HPDE6-E6E7 (cell line): ENCODE measurements around the gene IFT88.

Experiments used
- DNase-seq: peaks from one replicate; pipeline ENCODE4 v3.0.0; 2011; ENCODE audit warnings: missing footprints; ENCODE audit errors: extremely low spot score

The IFT88 gene, protein sequence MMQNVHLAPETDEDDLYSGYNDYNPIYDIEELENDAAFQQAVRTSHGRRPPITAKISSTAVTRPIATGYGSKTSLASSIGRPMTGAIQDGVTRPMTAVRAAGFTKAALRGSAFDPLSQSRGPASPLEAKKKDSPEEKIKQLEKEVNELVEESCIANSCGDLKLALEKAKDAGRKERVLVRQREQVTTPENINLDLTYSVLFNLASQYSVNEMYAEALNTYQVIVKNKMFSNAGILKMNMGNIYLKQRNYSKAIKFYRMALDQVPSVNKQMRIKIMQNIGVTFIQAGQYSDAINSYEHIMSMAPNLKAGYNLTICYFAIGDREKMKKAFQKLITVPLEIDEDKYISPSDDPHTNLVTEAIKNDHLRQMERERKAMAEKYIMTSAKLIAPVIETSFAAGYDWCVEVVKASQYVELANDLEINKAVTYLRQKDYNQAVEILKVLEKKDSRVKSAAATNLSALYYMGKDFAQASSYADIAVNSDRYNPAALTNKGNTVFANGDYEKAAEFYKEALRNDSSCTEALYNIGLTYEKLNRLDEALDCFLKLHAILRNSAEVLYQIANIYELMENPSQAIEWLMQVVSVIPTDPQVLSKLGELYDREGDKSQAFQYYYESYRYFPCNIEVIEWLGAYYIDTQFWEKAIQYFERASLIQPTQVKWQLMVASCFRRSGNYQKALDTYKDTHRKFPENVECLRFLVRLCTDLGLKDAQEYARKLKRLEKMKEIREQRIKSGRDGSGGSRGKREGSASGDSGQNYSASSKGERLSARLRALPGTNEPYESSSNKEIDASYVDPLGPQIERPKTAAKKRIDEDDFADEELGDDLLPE

DNA sequence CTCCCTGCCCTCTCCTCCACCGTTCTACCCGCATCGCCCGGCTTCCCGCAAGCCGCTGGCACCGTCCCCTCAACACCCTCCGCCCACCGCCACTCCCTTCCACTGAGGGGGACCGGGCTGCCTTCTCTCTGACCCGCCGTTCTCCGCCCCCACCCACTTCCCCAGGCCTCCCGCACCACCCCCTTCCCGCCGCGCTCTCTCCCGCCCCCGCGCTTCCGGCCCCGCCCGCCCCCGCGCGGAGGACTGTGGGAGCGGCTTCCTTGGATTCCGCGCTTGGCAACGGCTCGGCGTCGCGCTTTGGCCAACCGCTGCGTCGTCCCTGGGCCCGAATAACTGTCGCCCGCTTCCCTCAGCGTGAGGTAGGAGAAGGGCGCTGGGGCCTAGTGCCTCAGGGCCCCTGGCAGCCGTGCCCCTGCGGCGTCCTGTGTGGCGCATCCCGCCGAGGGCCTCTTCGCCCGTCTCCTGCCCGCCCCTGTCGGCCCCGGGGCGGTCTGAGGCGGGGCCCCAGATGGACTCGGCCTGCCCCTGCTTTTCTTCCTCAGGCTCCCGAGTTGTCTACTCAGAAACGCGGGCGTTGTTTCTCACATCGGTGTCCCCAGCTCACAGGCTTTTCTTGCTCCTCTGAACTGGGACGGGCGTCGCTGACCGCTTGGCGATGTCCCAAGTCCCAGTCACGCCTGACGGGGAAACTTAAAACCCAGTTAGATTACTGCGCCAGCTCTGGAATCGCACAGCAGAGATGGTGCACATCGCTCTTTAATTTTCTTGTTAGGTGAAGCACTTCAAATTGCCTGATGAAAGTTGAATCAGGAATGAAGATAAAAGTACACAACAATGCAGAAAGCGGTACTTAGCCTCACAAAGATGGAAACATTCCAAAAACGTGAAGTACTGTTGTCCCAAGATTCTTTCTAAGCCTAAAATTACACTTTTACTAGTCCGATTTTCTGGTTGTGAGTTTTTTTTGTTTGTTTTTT lies at the start of gene IFT88:
Gene IFT88, plus strand, starts transcription at position 260 of the 977 bp plus-strand sequence. CDS start 7,229 bp downstream, outside the sequence.
- DNase-seq, result peak; percentile 34

DNA sequence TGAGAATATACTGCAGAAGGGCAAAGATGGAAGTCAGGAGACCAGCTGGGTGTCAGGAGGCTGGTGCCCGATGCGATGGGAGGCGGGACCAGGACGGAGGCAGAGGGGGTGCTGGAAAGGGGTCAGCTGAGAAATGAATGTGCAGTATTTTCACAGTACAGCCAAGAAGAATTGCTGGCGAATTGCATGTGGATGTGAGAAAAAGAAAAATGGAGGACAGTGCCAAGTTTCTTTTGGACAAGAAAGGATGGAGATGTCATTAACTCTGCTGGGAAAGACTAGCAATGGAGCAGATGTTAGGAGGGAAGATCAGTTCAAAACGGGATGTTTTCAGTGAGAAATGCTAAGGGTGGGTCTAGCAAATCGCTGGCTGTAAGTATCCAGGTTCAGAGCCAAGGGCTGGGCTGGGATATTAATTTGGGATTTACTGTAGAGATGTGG lies 48.3 kb upstream of the IFT88 start:
- DNase-seq, result no peak

DNA sequence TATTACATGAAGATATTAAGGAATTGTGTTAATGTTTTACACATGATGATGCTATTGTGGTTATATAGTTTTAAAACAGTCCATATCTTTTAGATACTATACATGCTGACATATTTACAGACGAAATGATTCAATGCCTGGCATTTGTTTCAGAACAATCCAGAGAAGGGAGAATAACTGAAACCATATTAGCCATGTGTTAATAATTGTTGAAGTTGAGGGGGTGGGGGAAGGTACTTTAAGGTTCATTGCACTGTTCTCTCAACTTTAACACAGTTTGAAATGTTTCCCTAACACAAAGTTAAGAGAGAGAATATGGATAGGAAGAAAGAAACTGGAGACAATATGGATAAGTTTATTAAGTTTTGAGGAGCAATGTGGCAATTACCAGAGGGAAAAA lies 47.1 kb upstream of the IFT88 start:
- DNase-seq, result no peak

DNA sequence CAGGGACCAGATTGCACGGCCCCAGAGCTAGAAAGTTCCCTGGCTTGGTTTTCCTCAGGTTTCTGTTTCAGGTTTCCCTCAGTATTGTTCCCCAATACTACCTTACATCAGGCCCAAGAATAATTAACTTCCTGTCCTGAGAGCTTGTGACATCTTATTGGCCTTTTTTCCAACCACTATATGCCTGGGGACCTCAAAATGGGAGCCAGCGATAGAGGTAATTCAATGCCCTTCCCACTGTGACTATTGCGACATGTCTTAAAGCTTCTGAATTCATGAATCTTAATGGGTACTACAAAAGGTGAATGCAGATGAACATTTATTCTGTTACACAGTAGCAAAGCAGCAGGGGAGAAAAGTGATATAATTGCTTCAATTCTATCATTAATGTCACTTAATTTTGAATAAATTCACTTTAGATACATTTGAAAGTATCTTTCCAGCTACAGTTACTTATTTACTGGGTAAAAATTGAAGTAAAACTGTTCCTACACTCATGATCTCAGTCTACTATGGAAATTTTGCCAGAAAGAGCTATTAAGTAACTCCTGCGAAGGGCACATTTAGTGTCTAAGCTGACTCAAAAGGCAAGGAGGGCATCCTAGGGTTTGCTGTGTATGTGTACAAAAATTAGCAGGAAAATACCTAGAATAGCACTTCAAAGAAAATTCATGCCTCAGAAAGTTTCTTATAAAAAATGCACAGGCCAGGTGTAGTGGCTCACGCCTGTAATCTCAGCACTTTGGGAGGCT lies 45.4 kb upstream of the IFT88 start:
- DNase-seq, result no peak

DNA sequence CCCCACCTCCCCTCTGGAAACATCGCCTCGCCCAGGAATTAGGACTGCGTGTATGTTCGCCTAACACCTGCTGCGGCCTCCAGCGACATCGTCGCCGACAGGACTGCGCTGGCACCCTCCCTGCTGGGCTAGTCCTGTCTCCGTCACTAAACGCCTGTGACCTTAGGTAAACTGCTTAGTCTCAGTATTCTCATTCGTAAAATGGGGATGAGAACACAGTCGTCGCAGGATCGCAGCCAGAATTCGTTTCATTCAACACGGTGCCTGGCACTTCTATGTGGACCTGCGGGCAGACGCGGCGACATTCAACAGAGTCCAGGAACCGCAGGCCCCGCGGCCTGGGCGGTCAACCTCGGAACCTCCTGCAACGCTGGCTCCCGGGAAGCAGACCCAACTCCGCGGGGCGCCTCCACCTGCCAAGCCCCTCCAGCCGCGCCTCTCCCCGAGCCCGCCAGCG lies 41.8 kb upstream of the IFT88 start:
- DNase-seq, result no peak

DNA sequence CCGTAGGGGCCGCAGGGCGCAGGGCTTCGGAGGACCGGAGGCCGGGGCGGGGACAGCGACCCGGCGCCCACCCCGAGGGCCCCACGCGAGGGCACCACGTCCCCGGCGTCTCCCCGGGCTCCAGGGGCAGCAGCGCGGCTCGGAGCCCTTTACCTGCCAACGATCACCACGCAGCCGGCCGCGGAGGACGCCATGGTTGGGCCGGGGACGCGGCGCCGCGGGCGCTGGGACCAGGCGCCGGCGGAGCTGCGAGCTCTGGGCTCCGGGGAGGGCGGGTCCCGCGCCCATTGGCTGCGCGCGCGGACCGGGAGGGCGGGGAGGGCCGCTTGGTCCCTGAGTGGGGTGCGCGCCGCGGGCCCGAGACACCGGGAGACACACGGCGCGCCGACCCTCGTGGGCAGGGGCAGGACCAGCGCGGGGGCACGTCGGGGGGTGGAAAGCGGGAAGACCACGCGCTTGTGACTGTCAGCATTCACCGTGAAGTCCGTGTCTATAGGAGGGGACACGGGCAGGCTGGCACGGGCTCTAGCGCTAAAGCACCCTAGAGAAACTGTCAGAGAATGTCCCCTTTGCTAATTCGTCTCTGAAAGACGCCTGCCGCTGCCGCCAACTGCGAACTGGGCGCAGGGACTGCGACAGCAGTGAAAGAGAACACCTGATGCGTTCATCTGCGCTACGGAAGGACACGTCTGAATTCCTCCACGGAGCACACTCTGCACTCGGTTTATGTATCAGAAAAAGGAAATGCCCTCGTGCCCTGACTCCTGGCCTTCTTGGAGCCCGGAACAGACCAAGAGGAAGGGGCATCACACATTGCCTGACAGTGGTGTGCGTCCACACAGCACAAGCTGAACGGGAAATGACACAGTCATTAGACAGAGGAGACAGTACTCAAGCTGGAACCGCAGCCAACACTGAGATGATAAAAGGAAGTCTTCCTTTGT lies 41.1 kb upstream of the IFT88 start, which contains the start of gene CRYL1:
Gene CRYL1, minus strand, starts transcription at position 257 of the 944 bp plus-strand sequence. Its CDS starts 63 bp downstream, at position 194.
- DNase-seq, result no peak

DNA sequence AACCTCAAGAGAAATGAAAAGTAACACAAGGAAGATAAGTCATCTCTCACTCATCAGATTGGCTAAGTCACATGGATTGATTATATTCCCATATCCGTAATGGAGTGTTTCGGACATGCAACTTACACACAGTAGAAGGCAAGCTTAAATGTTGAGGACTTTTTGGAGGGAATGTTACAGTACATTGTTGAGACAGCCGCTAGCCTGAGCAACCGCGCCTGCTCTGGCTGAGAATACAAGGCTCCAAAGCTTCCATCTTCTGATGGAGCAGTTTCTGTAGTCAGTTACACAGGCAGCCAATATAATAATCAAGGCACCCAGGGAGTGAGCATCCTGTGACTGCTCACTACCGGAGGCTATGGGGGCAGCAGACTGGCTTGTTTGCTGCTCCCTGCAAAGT lies 40.3 kb upstream of the IFT88 start:
- DNase-seq, result no peak

DNA sequence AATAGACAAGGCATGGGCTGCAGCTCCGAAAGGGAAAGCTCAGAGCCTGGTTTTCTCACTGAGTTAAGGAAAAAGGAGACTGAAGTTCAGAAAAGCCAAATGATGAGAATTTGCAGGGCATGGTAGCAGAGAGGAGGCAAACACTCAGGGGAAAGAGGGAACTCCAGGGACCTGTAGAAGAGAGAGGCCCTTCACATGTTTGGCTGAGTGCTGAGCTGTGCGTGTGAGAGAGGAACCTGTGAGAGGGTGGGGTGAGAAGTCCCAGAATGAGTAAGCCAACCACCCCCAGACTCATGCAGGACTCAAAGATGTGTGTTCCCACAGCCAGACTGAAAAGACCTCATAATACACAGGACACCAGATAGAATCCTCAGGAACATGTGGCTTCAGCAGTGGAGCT lies 38.5 kb upstream of the IFT88 start:
- DNase-seq, result no peak

DNA sequence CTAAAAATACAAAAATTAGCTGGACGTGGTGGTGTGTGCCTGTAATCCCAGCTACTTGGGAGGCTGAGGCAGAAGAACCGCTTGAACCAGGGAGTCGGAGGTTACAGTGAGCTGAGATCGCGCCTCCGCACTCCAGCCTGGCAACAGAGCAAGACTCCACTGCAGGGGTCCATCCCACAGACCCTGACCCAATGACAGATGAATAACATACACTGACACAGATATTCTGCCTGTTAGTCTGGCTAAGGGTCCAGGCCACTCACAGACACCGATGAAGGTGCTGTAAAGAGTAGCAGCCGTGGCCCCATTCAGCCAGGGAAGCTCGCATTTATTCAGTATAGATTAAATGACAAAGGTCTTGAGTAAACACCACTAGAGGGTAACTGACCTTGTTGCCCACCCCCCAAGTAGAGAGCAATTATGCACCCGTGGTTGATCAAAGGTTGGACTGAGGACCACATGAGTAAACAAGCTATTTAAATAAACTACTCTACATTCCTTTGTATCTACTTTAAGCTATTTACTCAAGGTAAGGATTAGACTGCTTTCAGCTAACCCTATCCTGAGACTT lies 32.8 kb upstream of the IFT88 start:
- DNase-seq, result no peak

DNA sequence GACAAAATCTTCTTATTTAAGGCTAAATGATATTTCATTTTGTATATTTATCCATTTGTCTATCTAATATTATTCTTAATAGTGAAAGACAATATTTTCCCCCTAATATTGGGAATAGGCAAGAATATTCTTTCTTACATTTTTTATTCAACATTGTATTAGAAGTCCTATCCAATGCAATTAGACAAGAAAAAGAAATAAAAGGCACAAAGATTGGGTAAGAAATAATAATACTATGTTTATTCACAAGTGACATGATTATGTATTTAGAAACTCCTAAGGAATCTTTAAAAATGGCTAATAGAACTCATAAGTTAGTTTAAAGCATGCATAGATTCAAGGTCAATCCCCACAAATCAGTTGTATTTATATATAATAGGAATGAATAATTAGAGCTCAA lies 30.0 kb upstream of the IFT88 start:
- DNase-seq, result no peak

DNA sequence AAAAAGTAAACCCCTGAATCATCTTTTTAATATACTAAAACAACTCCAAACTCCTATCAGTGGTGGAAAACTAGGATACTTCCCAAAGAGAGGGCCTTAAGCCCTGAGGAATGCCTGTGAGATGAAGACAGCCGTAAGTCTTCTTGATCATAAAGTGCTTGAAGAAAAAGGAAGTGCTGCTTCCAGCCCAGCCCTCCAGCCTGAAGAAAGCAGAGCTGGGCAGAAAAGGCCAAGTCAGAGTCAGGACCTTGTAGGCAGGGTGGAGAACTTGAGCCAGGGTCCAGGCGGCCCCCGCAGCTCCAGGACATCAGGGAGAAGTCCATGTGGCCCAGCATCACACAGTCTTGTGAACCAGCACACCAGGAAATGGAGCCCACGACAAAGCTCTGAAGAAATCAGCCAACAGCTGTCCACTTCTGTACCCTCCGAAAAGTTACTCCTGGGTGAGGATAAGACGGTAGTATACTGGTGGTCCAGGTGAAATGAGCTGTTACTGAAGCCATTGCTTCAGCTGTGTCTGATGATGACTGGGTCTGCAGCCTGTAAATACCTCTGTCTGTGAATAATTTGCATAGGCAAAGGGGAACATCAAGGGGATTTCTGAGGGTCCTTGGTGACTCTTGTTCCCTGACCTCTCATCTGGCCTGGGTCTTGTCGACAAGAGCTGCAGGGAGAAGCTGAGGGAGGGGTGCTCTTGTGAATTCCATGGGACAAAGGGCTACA lies 22.6 kb upstream of the IFT88 start:
- DNase-seq, result no peak

DNA sequence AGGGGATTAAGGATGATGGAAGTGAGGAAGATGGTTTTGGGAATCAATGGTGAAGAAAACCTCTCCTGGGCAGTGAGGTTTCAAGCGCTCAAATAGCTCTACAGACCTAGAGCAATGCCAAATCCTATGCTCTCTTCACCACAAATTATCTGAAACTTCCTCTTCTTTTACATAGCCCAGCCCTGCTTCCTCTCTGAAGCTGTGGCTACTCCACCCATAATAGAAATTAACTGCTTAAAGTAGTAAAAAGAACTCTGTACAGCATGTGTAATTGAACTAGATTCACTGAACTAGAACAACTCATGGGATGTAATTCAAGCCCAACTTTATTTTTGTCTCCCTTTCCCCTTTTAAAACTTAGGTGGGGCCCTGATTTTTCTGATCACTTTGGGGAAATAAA lies 20.4 kb upstream of the IFT88 start:
- DNase-seq, result no peak

DNA sequence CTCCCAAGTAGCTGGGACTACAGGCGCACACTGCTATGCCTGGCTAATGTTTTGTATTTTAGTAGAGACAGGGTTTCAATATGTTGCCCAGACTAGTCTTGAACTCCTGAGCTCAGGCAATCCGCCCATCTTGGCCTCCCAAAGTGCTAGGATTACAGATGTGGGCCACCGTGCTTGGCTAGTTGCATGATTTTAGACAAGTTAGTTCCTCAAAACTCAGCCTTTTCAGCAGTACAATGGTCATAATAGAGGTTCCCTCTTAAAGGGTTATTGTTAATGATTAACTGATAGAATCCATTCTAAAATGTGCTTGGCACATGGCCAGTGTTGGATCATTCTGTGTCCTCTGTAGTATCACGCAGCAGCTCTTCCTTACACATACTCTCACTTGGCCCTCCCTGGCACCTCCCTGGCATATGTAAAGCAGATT lies 19.5 kb upstream of the IFT88 start:
- DNase-seq, result no peak

DNA sequence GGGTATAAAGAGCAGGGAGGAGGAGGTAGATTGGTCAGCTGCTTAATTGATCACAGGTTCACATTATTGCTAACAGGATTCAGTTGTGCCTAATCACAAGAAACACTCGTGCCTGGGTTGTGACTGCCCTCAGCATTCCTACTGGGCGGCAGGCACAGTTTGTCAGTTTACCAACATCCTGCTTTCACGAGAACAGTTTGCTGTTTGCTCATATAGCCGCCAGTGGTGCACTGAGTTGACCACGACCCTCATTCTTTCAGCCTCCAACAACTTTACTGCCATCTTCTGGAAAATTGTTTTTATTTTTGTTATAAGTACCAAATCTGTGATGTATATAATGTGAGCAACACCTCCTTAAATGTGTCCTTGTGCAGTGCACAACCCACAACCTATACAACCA lies 16.2 kb upstream of the IFT88 start:
- DNase-seq, result no peak

DNA sequence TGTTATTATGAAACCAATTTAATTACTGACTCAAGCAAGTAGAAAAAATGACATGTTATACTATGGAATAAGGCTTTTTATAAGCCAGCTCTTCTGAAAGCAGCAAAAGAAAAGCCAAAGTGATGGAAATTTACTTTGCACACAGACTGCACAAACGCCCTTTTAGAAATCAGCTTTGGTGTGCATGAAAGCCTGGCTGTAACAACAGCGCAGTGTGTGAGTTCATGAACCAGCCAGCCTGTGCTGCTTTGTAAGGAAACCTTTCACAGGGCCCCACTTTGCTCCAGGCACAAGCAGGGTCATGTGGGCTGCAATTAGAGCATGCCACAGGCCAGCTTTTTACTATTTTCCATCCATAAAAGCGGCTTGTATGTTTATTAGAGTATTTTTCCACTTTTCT lies 13.6 kb upstream of the IFT88 start:
- no peak for DNase-seq

DNA sequence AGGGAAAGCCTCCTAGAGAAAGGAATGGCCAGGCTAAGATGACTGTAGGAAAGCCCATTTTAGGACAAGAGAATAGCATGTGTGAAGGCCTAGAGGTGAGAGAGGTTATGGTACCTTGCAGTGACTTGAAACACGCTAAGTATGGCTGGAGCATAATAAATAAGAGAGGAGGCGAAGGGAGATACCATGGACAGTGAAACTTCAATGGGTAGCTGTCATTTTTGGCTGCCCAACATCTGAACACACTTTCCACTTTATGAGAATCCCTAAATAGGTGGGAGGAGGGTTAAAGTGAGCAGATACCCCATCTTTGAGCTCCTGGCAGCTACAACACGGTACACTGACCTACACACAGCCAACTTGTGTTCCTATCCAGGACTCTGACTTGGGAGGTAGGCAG lies 8.0 kb upstream of the IFT88 start:
- DNase-seq, result no peak

DNA sequence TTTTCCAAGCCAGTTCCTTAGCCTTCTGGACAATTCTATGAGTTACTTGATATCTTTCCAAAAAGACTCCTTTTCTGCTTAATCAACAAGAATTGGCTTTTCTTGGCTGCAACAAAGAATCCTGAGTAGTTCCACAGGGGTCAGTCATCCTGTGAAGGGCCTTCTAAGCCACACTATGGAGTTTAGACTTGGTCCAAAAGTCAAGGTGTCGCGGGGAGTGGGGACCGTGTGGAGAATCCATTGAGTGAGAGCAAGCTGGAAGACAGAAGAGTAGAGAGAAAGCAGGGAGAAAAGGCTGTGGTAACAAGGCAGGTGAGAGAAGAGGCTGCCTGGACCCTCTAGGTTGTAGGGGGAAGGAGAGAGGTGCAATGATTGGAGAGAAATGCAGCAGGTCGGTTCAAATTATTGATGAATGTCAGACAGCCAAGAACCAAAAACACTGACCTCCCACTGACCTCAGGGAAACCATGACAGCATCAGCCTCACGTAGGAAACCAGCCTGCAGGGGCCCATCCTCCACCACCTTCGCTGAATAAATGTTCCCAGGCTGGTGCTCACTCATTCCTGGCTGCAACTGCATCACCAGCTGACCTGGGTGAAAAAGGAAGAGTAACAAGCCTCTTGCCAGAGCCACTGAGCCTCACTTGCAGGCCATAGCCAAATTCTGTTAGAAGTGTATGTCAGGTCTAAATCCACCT lies 7.1 kb upstream of the IFT88 start:
- no peak for DNase-seq

DNA sequence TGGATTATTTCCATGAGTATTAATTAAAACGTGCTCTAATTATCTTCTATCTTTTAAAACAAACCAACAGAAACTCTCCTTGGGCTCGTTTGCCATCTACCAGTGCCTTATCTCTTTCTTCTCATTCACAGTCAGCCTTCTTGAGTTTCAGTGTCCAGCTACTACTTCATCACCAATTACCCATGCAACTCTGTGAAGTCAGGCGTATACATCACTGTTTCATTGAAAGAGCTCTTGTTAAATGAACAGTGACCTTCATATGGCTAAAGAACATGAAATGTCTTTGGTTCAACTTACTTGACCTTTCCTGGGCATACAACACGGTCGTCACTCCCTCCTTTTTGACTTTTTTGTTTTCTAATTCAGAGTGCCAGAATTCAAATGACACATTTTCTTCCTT lies 5.2 kb upstream of the IFT88 start:
- DNase-seq, result no peak
